Prostate gland (tissue), 2 donors: Measurements from ENCODE around the gene GFRA4. TPM values are rescaled to one million over a fixed set of nuclear protein-coding genes. Genes with fewer than 3 reads are reported as not detected.

Source experiments
- DNase-seq: peaks from one replicate; pipeline ENCODE4 v3.0.0-alpha.2; 2019; ENCODE audit warnings: low spot score
- H3K27ac ChIP-seq, 2 donors: fragments of 200-600 bp; sonication (generic); 2 replicates each; pipeline ENCODE4 v1.5.1; 2017 to 2019
- H3K27me3 ChIP-seq: fragments of 200-600 bp; sonication (generic); replicated peaks from 2 replicates; pipeline ENCODE4 v1.5.1; 2019; ENCODE audit not compliant: insufficient read depth
- H3K36me3 ChIP-seq, 2 donors: fragments of 200-600 bp; sonication (generic); 1 replicate in 1 of 2; 2 replicates in 1 of 2; pipeline versions ENCODE4 v1.5.1 to v1.8.1; 2017 to 2019
- H3K4me1 ChIP-seq: fragments of 200-600 bp; sonication (generic); replicated peaks from 2 replicates; pipeline ENCODE4 v1.5.1; 2019
- H3K4me3 ChIP-seq, 2 donors: fragments of 200-600 bp; sonication (generic); 2 replicates each; pipeline ENCODE4 v1.5.1; 2017 to 2019
- H3K9me3 ChIP-seq: fragments of 200-600 bp; sonication (generic); 2 replicates; pipeline ENCODE4 v1.5.1; 2017
- POLR2A ChIP-seq: fragments of 450-650 bp; IDR thresholded peaks from one replicate; pipeline ENCODE4 v1.6.1; 2016; ENCODE audit warnings: antibody characterized with exemption, mild to moderate bottlenecking
- POLR2AphosphoS5 ChIP-seq: sonication (generic); formaldehyde crosslinking; IDR thresholded peaks from one replicate; pipeline ENCODE4 v1.6.1; 2017; ENCODE audit warnings: antibody characterized with exemption
- WGBS: methylation state at CpG from one replicate; pipeline ENCODE4 v1.1.5; 2018; 5-methylcytosine and 5-hydroxymethylcytosine counted together
- intact Hi-C: fragments of 100-400 bp; cut with DNase I; formaldehyde crosslinking; loops from one replicate; pipeline ENCODE4 v1.14.2; 2022
- total RNA-seq, 2 donors: library from RNA; depleted of rRNA; stranded (reverse); fragments of >200 nt; gene quantifications; one replicate each; pipeline ENCODE4 v1.1.0, GENCODE V29; 2016
- TF ChIP-seq, protein P1 (sequence below), 4 experiments: fragments of 200-600 bp in 2 of 4; fragments of 450-650 bp in 2 of 4; sonication (generic) in 2 of 4; IDR thresholded peaks; 1 replicate in 3 of 4; 2 replicates in 1 of 4; pipeline ENCODE4 v1.5.1; 2016 to 2019; ENCODE audit warnings: antibody characterized with exemption in 4 of 4, mild to moderate bottlenecking in 2 of 4, moderate library complexity in 2 of 4

Gene GFRA4
- total RNA-seq, 2 donors from 2014 or later, result not detected

DNA sequence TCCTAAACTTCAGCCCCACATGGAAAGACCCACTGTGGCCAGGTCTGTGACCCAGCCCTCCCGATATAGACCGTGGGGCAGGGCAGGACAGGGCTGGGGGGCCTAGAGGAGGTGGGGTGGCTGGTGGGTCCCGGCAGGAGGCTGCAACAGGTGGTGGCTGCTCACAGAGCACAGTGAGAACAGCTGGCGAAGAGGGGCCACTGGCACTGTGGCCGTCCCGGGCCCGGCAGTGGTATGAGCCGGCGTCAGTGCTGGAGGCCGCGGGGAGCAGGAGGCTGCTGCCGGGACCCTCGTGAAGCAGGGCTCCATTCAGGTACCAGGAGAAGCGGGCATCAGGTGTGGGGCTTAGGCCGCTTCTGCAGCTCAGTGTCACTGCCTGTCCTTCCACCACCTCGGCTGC, 35.8 kb upstream of the GFRA4 start:
- intact Hi-C loops, result no loop called here
- no peaks in the 10 kb centered on the region for H3K36me3 ChIP-seq
- H3K27ac ChIP-seq, result no peak overlapping the region
- H3K4me1 ChIP-seq, result no peaks in the 10 kb centered on the region
- DNase-seq, result no peak
- H3K9me3 ChIP-seq, result no peaks in the 10 kb centered on the region
- no peak for TF ChIP-seq POLR2A
- TF ChIP-seq, protein P1, sequence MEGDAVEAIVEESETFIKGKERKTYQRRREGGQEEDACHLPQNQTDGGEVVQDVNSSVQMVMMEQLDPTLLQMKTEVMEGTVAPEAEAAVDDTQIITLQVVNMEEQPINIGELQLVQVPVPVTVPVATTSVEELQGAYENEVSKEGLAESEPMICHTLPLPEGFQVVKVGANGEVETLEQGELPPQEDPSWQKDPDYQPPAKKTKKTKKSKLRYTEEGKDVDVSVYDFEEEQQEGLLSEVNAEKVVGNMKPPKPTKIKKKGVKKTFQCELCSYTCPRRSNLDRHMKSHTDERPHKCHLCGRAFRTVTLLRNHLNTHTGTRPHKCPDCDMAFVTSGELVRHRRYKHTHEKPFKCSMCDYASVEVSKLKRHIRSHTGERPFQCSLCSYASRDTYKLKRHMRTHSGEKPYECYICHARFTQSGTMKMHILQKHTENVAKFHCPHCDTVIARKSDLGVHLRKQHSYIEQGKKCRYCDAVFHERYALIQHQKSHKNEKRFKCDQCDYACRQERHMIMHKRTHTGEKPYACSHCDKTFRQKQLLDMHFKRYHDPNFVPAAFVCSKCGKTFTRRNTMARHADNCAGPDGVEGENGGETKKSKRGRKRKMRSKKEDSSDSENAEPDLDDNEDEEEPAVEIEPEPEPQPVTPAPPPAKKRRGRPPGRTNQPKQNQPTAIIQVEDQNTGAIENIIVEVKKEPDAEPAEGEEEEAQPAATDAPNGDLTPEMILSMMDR (IDR thresholded peaks at IDR 0.05), result no peak
- TF ChIP-seq POLR2AphosphoS5, result no peak
- 87% methylated on average over 16 of the region's 16 CpGs for WGBS
- H3K27me3 ChIP-seq, result no peaks in the 10 kb centered on the region
- no peak overlapping the region for H3K4me3 ChIP-seq

DNA sequence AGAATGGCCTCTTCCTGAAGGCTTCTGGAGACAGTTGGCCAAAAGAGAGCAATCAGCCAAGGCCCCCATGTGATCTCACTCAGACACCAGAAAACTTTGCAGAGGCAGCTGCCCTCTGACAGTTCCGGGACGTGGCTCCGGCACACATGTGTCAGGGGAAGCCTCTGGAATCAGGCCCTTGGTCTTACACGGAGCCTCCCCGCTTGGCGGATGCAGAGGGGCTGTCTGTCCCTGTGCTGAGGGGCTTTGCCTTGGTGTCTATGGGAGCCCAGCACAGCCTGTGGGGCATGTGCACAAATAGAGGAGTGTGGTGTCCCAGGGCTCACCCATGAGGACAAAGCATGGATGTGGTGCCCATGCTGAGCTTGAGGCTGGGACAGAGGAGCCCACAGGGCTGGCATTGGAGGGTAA, 35.4 kb upstream of the GFRA4 start:
- Histone ChIP-seq H3K27ac (no peak overlapping the region), H3K9me3 (no peaks in the 10 kb centered on the region), H3K27me3 (no peaks in the 10 kb centered on the region), H3K36me3 (no peaks in the 10 kb centered on the region), H3K4me1 (no peaks in the 10 kb centered on the region), H3K4me3 (no peak overlapping the region)
- TF ChIP-seq, protein P1 (IDR thresholded peaks at IDR 0.05), result no peak
- TF ChIP-seq POLR2AphosphoS5 (no peak), POLR2A (no peak)
- DNase-seq, result no peak
- WGBS, result 80% methylated on average over 6 of the region's 6 CpGs
- intact Hi-C loops, result no loop called here

DNA sequence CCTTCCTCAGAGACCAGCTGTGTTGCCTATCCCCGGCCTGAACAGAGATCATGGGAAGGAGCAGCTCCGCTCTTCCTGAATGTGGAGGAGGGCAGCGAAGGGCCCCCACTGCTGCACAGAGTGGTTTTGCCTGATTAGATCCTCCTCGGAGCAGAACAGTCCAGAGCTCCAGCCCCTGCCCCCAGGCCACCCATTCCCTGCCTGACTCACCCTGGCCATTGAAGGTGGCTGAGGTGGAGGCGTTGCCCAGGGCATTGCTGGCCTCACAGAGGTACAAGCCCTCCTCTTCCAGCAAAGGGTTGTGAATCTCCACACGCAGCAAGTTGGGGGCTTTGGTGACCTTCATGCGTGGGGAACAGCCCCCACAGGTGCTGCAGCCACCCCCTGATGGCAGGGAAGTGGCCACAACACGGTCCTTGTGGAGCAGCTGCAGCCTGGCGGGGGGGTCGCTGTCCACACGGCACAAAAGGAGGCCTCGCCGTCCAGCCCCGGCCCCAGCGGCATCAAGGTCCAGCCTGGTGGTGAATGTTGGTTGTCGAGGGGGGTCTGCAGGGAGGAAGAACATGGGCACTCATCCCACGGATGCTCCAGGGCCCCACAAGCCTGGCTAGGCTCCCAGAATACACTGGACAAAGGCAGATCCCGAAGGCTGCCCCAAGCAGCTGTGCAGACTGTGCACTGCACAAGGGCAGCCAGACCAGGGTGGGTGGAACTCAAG, 34.5 kb upstream of the GFRA4 start:
- TF ChIP-seq POLR2AphosphoS5, result no peak
- TF ChIP-seq, protein P1 (IDR thresholded peaks at IDR 0.05), result no peak
- no peak for TF ChIP-seq POLR2A
- Histone ChIP-seq H3K9me3 (no peaks in the 10 kb centered on the region), H3K4me1 (no peaks in the 10 kb centered on the region), H3K27ac (no peak overlapping the region), H3K36me3 (no peaks in the 10 kb centered on the region), H3K27me3 (no peaks in the 10 kb centered on the region), H3K4me3 (no peak overlapping the region)
- DNase-seq, result no peak
- intact Hi-C loops, result no loop called here
- WGBS, result 75% methylated on average over 16 of the region's 18 CpGs

DNA sequence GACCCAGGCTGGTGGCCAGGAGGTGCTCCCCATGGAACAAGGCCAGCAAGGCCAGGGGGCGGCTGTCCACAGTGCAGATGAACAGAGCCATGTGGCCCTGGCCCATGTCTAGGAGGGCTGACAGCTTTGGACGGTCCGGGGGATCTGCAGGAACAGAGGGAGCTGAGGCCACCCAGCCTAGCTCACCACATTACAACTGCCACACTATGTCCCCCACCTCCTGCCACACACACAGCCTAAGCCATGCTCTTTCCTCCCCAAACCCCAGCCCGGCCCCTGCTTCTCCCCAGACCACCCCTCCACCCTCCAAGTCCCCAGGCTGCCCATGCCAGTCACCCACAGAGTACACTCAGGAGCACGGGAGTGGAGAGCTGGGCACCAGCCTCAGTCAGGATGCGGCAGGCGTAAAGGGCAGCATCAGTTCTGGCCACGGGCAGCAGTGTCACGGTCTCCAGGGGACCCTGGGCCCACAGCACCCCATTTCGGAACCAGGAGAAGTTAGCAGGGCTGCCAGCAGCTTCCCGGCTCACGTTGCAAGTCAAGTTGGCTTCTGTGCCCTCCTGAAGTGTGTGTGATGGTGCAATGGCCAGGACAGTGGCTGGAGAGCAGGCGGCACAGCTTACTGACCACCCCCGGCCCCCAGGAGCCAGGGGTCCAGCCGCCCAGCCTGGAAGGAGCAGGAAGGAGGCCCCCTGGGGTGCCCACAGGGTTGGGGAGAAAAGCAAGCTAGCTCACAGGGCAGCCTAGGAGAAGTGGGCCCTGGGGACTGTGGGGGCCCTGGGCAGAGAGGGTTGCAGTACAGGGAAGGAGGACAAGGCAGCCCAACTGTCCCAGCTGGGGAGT, 33.8 kb upstream of the GFRA4 start:
- DNase-seq, result no peak
- H3K27ac ChIP-seq, result no peak overlapping the region
- WGBS, result 89% methylated on average over 12 of the region's 15 CpGs
- TF ChIP-seq, protein P1 (IDR thresholded peaks at IDR 0.05), result no peak
- no peak for TF ChIP-seq POLR2AphosphoS5
- no peak for TF ChIP-seq POLR2A
- no peaks in the 10 kb centered on the region for H3K9me3 ChIP-seq
- no peaks in the 10 kb centered on the region for H3K27me3 ChIP-seq
- intact Hi-C loops, result no loop called here
- no peaks in the 10 kb centered on the region for H3K4me1 ChIP-seq
- no peaks in the 10 kb centered on the region for H3K36me3 ChIP-seq
- H3K4me3 ChIP-seq, result no peak overlapping the region
